ENCODE results near the gene SMIM36.

The SMIM36 gene

GRCh38 chr17:55442462-55442861, 68.8 kb downstream of the SMIM36 start:
- TF ChIP-seq, protein P1, sequence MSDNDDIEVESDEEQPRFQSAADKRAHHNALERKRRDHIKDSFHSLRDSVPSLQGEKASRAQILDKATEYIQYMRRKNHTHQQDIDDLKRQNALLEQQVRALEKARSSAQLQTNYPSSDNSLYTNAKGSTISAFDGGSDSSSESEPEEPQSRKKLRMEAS (IDR thresholded peaks at IDR 0.05) = no peak
- no peak for TF ChIP-seq TAF1 (IDR thresholded peaks at IDR 0.05; ENCODE audit: low read depth)
- TF ChIP-seq TCF12 (IDR thresholded peaks at IDR 0.05; ENCODE audit: low read depth) = no peak
- TF ChIP-seq NFIC (IDR thresholded peaks at IDR 0.05) = no peak
- TF ChIP-seq EP300 (IDR thresholded peaks at IDR 0.05; ENCODE audit: borderline replicate concordance) = no peak
- no peak for TF ChIP-seq ZBTB7A (IDR thresholded peaks at IDR 0.05; ENCODE audit: low read depth)
- no peak for TF ChIP-seq YY1 (IDR thresholded peaks at IDR 0.05; ENCODE audit: low read depth)
- TF ChIP-seq, protein P2, sequence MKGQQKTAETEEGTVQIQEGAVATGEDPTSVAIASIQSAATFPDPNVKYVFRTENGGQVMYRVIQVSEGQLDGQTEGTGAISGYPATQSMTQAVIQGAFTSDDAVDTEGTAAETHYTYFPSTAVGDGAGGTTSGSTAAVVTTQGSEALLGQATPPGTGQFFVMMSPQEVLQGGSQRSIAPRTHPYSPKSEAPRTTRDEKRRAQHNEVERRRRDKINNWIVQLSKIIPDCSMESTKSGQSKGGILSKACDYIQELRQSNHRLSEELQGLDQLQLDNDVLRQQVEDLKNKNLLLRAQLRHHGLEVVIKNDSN (IDR thresholded peaks at IDR 0.05) = no peak
- no peak for TF ChIP-seq EGR1 (IDR thresholded peaks at IDR 0.05)
- TF ChIP-seq FOXM1 (IDR thresholded peaks at IDR 0.05; ENCODE audit: borderline replicate concordance, low read depth) = no peak
- TF ChIP-seq REST (IDR thresholded peaks at IDR 0.05; ENCODE audit: low read depth) = no peak
- no peak for TF ChIP-seq TEAD4 (IDR thresholded peaks at IDR 0.05)
- TF ChIP-seq CREB1 (IDR thresholded peaks at IDR 0.05; ENCODE audit: low read depth) = no peak
- no peak for TF ChIP-seq CEBPB (IDR thresholded peaks at IDR 0.05)
- no peak for TF ChIP-seq RAD21 (IDR thresholded peaks at IDR 0.05; ENCODE audit: low read depth)

DNA sequence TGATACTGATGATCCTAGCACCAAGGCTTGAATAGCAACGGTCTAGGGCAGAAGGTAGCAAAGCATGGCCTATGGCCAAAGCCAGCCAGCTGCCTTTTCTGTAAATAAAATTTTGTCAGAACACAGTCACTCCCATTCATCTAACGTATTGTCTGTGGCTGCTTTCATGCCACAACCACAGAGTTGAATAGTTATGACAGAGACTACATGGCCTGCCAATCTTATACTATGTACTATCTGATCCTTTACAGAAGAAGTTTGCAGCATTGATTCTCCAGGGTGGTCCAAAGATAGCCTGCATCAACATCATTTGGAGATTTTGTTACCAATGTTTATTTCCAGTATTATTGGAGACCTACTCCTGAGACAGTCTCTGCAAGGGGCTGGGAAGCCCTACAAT, 69.7 kb downstream of the SMIM36 start:
- TF ChIP-seq CEBPB (IDR thresholded peaks at IDR 0.05) (no peak), NFIC (IDR thresholded peaks at IDR 0.05) (no peak), TAF1 (IDR thresholded peaks at IDR 0.05; ENCODE audit: low read depth) (no peak), YY1 (IDR thresholded peaks at IDR 0.05; ENCODE audit: low read depth) (no peak), TEAD4 (IDR thresholded peaks at IDR 0.05) (no peak), REST (IDR thresholded peaks at IDR 0.05; ENCODE audit: low read depth) (no peak)
- TF ChIP-seq, protein P1 (IDR thresholded peaks at IDR 0.05) = no peak

DNA sequence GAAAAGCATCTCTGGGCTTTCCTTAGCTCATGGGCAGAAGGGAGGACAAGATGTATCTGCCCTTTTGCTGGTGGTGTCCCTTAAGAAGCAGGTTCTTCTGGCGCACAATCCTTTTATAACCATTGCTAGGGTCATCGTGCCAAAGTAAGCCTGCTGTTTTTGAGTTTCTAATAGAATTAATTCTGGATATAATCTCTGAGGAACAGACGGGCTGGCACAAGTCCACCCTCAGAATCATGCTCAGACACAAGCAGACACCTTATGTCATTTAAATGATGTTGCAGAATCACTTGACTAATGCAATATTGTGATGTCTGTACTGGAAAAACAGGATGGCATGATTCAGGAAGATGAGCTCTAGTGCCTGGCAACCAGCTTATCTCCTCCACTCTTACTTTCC, 70.9 kb downstream of the SMIM36 start:
- TF ChIP-seq ZBTB7A (IDR thresholded peaks at IDR 0.05; ENCODE audit: low read depth) (no peak), EGR1 (IDR thresholded peaks at IDR 0.05) (no peak), EP300 (IDR thresholded peaks at IDR 0.05; ENCODE audit: borderline replicate concordance) (no peak), REST (IDR thresholded peaks at IDR 0.05; ENCODE audit: low read depth) (no peak), TCF12 (IDR thresholded peaks at IDR 0.05; ENCODE audit: low read depth) (no peak), YY1 (IDR thresholded peaks at IDR 0.05; ENCODE audit: low read depth) (no peak), TAF1 (IDR thresholded peaks at IDR 0.05; ENCODE audit: low read depth) (no peak), TEAD4 (IDR thresholded peaks at IDR 0.05) (no peak), FOXM1 (IDR thresholded peaks at IDR 0.05; ENCODE audit: borderline replicate concordance, low read depth) (no peak), RAD21 (IDR thresholded peaks at IDR 0.05; ENCODE audit: low read depth) (no peak), NFIC (IDR thresholded peaks at IDR 0.05) (no peak), CEBPB (IDR thresholded peaks at IDR 0.05) (no peak), CREB1 (IDR thresholded peaks at IDR 0.05; ENCODE audit: low read depth) (no peak)
- TF ChIP-seq, protein P2 (IDR thresholded peaks at IDR 0.05) = no peak
- TF ChIP-seq, protein P1 (IDR thresholded peaks at IDR 0.05) = no peak

DNA sequence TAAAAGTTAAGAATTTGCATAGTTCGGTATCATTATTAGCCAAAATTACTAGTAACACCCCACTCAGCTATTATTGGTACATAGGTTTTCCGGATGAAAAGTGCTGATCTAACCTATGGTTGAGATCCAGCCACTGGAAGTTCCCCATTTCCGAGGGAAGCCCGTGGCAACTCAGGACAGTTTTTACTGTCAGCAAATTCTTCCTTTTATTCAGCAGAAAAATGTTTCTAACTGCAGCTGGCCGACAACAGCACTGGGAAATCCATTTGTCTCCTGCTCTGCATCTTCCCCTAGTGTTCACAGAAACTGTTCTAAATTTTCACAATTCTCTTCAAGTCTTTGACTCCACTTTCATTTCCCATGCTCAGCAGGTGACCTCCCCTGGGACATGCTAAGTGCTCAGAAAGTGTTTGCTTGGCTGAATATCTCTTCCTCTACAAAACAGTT, 74.1 kb downstream of the SMIM36 start:
- TF ChIP-seq TAF1 (IDR thresholded peaks at IDR 0.05; ENCODE audit: low read depth) (no peak), CEBPB (IDR thresholded peaks at IDR 0.05) (no peak), YY1 (IDR thresholded peaks at IDR 0.05; ENCODE audit: low read depth) (no peak), TCF12 (IDR thresholded peaks at IDR 0.05; ENCODE audit: low read depth) (no peak), REST (IDR thresholded peaks at IDR 0.05; ENCODE audit: low read depth) (no peak), EGR1 (IDR thresholded peaks at IDR 0.05) (no peak), TEAD4 (IDR thresholded peaks at IDR 0.05) (no peak), FOXM1 (IDR thresholded peaks at IDR 0.05; ENCODE audit: borderline replicate concordance, low read depth) (no peak), NFIC (IDR thresholded peaks at IDR 0.05) (no peak), ZBTB7A (IDR thresholded peaks at IDR 0.05; ENCODE audit: low read depth) (no peak)
- TF ChIP-seq, protein P1 (IDR thresholded peaks at IDR 0.05) = no peak
- TF ChIP-seq, protein P2 (IDR thresholded peaks at IDR 0.05) = no peak
